CD4-positive, alpha-beta T cell treated with Interferon alpha-2 for 1 hour (primary cell): Measurements from ENCODE around the gene DNAL1.

Source experiments
- DNase-seq, 2 donors: peaks; one replicate each; pipeline ENCODE4 v3.0.0-alpha.2; 2020 to 2022

Gene DNAL1

DNA sequence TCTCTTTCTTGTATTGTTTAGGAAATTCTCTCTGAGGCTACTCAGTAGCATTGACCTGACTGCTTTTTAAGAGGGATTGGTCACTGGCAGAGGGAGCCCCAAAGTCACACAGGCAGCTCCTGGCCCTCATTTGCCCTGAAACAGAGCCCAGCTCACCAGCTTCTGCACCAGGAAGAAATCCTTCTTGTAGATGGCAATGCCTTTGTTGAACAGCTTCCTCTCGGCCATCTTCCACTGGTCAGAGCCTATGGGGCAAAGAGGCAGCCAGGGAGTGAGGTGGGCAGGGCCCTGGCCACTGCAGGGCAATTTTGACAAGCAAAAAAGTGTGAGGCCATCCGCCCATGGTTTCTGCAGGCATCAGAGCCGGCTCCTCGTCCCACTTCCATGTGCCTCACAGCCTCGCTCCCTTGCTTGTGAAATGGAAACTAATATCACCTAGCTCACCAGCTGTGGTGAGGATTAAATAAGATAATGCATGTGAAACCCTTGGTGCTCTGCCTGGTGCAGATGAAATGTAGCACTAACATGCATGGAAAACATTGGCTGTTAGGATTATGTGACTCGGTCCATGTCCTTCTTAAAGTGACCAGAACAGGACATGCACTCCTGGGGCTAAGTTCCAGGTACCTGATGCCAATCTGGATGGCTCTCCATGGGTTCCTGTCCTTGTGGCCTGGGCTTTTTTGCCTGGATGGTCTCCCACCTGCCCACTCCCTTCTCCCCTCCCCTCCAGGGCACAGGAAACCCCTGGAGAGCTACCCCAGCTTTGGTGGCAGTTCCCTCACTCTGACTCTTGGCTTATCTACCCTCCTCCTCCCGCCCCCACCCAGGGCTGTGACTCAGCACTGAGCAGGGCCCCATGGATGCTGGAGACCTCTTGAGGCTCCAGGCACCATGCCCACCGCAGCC lies 80.6 kb downstream of the DNAL1 start:
- DNase-seq = no peak

DNA sequence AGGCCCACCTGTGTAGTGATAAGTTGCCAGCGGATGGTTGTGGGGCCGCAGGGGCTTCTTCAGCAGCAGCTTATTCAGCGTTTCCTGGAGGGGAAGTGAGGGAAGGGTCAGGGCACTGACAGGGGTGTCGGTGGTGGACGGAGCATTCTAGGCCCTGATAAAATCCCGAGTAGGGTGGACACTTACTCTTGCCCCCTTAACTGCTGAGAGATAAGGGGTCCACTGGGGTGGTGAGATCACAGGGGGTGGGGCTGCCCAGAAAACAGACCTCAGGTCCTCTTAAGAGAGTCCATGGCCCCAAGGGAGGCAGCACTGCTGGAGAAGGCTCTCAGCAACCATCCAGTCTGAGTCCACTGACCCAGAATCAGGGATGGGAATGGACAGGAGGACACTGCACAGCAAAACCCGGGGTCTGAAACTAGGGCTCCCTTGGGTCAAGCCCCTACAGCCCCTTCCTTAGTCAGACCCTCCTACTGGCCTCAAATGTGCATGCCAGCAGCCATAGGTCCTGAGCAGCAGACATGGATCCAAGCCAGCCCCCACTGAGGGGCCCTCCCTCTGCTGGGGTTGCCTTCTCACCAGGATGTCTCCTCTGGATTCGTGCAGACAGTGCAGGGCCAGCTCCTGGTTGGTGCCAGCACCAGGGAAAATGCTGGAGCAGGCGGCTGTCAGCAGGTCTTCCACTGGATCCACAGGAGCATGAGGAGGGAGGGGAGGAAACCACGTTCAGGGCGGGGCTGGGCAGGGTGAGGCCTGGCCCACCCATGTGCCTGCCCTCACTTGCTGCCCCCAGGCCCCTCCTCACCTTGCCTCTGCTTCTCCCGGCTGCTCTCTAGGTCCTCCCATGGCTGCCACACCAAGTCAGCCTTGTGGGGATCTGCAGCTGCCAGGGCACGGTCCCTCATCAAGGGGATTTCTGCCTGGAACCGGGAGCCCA lies 81.5 kb downstream of the DNAL1 start:
- no peak for DNase-seq

- DNase-seq = no peak
These were observed 82.4 kb downstream of the DNAL1 start for GRCh38 chr14:73727166-73727565.

- peak; percentile 84 to 88 for DNase-seq
These were observed 84.0 kb downstream of the DNAL1 start for GRCh38 chr14:73728717-73729330.

DNA sequence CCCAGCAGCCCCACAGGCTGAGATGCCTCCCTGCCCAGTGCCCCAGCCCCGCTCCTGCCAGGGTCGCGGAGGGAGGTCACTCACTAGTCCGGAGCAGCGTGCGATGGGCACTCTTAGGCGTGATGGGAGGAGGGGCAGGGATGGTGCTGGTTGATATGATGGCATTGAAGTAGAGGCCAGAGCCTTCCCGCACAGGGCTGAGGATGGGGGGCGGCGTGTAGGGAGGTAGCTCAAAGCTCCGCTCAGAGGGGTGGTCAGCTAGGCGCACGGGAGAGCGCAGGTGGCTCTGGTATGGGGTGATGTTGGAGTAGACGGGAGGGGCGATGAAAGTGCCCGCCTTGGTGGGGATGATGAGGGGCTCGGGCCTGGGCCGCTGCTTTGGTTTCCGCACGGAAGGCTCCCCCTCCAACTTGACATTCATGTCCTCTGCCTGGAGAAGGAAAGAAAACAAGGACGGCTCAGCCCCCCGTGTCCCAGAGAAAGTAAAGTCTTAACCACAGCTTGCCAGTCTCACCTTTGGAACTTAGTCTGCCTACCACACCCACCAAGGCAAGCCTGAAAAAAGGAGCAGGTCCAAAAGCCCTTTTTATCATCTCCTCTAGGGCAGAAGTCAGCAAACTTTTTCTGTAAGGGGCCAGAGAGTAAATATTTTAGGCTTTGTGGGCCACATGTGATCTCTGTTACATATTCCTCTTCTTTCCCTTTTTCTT lies 84.9 kb downstream of the DNAL1 start:
- no peak for DNase-seq

DNA sequence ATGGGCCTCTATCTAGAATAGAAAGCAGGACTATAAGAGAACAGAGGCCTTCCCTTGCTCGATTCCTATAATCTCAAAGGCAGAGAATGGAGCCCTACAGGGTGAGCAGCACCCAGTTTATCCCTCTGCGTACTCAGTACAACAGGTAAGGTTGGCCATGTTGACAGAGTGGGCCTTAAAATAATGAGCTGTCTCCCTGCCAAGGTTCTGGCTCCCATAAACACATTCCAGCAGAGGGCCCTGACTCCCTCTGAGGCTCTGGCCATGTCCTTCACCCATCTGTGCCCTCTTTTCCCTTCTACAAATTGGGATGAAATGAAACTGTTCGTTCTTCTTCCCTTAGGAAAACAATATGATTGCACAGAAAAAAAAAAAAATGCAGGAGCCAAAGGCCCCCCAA lies 86.3 kb downstream of the DNAL1 start:
- DNase-seq = no peak

- no peak for DNase-seq
These were observed 87.2 kb downstream of the DNAL1 start for GRCh38 chr14:73732006-73732405.

- no peak for DNase-seq
These were observed 92.1 kb downstream of the DNAL1 start for GRCh38 chr14:73736842-73737241.

- DNase-seq = no peak
These were observed 93.9 kb downstream of the DNAL1 start for GRCh38 chr14:73738518-73739173.

DNA sequence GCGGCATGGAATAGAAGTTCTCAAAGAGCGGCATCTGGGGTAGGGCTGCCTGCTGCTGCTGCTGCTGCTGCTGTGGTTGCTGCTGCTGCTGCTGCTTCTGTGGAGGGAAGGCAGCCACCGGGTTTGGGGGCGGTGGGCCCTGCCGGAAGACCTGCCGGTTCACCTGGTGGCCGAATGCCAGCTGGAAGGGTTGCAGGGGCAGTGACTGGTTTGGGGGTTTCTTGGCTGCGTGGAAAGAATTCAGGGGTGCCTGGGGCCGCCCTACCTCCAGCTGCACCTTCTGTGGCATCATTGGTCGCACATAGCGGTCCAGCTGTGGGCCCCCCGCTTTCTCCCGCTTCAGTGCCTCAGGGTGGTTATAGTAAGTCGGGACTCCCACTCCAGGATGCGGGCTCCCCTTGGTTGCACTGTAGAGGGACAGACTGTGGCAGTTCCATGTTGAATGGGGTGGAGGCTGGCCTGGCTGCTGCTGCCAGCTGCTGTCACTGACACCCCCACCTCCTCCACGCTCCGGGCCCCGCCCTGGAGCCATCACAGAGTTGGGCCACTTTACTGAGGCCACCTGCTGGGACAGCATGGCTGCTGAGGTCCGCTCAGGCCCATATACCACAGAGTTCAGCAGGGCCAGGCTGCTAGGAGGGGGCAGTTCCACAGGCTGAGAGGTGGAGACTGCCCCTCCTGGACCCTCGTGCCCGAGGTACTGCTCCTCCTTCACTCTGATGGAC lies 94.5 kb downstream of the DNAL1 start:
- DNase-seq = no peak

GRCh38 chr14:73739899-73740617 lies 95.3 kb downstream of the DNAL1 start:
- no peak for DNase-seq

DNA sequence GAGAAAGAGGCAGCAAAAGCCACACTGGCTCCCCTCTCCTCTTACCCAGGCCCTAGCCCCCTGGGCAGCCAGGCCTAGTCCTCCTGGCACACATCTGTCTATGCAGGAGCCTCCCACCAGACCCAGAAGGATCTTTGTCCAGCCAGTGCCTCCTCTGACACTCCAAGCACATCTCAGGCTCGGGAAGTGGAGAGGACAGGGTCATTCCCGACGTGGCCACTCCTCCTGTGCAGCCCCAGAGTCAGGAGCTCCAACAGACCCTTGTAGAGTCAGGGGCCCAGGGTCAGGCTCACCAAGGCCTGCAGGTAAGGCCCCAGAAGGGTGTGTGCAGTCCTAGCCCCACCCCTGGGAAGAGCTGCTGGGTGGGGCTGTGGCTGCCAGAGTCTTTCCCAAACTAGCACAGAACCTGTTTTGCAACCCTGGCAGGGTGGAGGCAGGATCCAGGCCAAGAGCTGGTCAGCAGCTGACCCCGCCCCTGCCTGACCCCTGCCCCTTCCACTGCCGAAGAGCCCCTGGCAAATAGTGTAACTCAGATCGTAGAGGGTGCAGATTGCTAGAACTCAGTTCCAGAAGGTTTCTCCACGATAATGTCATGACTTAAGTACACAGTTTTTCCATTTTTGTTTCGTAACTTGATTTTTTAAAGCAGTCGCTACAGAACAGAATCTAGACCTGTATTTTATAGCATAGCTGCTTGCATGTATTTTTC lies 96.0 kb downstream of the DNAL1 start:
- DNase-seq = no peak

GRCh38 chr14:73741386-73741875 lies 96.6 kb downstream of the DNAL1 start:
- DNase-seq = peak; percentile 54 to 72

DNA sequence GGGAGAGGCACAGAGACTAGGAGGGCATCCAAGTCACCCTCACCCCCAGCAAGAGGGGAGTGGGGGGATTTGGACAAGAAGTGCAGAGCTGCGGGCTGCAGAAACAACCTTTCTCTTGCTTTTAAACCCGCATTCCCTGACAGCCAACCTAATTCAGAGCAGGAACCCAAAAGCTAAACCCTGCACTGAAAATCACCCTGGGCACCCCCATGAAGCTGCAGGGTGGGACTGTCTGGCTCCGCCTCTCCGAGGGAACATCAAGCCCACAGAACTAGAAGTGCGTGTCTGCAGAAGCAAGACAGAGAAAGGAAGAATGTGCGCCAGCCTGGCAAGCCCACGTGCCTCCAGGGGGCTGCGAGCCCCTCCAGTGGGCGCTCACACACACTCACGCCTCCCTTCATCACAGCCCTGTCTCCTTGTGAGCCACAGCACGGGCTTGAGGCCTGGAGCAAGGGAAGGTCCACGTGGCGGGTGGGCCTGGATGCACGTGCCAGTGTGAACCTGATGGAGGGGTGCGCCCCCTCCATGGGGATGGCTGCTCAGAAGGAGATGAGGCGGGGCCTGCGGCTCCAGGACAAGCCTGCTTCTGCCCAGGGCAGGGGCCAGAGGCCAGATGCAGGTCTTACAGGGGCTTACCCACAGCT lies 97.2 kb downstream of the DNAL1 start:
- DNase-seq = peak in 1 of 2 donors; percentile 53

GRCh38 chr14:73742520-73743238 lies 97.9 kb downstream of the DNAL1 start:
- DNase-seq = no peak

DNA sequence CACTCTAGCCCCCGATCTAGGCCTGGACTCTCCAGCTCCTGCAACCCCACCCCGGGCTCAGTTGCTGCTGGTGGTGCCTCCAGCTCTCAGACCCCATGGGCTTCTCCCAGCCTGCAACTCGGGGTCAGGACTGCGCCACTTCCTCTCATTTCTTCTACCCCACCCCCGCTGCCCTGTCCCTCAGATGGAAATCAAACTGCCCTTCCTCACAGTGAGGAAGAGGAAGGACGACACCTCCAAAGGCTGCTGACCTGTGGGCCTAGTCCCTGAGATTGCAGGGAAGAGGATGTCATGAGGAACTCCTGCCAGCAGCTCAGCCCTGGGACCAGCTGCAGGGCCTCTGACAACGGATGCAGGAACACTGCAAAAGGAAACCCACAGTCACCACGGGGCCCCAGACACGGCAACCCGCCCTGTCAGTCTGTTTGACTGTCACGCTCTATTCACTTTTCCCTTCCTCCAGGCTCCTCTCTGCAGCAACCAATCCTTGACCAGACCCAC lies 98.7 kb downstream of the DNAL1 start:
- peak in 1 of 2 donors; percentile 58 for DNase-seq

DNA sequence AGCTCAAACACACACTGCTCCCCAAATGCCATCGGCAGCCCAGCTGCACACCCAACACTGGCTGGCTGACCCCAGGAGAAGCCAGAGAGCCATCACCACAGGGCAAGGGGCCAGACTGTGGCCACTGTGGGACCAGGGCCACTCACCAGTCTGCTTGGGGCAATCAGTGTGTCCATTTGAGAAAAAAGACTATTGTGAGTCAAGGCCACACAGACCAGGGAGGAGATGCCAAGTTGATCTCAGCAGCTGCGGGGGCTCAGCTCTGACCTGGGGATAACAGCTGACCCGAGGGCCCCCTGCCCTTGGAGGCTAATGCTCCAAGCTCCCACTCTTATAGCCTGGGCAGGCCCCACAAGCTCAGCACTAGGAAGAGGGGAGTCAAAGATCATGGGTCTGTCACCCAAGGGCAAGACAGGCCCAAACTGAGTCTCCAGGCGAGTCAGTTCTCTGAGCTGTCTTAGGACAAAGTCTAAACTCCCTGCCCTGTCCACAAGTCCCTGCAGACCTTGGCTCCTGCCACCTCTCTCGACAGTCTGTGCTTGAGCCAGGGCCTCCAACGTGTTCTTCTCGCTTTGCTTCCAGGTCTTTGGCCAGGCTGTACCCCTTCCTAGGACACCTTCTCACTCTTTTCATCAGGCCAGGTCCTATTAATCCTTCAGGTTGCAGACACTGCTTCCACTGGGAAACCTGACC lies 99.5 kb downstream of the DNAL1 start:
- no peak for DNase-seq
